Panc1 (cell line): ENCODE measurements around the gene MAP2K6. TPM values are rescaled to one million over a fixed set of nuclear protein-coding genes. Genes with fewer than 3 reads are reported as not detected.
"Not testable (repeated sequence)": the region's sequence is repeated elsewhere in the genome, so short reads cannot be mapped to it uniquely, and the experiment has no call there.

Experiments
- ATAC-seq: fragments of 200-7000 bp; cut with Tn5 transposase; 2 replicates; pipeline ENCODE4 v1.9.1; 2020; ENCODE audit warnings: mild to moderate bottlenecking, moderate library complexity
- BruUV-seq: library from RNA; stranded (reverse); fragments of 400-500 nt; replicated peaks from 2 replicates; lab custom pipeline; 2021; lab: Mats Ljungman, UMichigan
- CTCF ChIA-PET: fragments of 300-600 bp; sonication (Branson Sonifier 250); formaldehyde crosslinking; loops from one replicate; lab custom pipeline; 2022; ENCODE audit warnings: antibody characterized with exemption; lab: Charles Lee
- POLR2A ChIA-PET: fragments of 300-600 bp; sonication (Branson Sonifier 250); formaldehyde crosslinking; loops from one replicate; lab custom pipeline; 2022; ENCODE audit warnings: antibody characterized with exemption; lab: Charles Lee
- DNase-seq: peaks from one replicate; pipeline ENCODE4 v3.0.0-alpha.2; 2010; ENCODE audit warnings: low read depth, low spot score
- H3K27ac ChIP-seq: 2 replicates; pipeline ENCODE4 v1.5.1; 2011; ENCODE audit warnings: mild to moderate bottlenecking, low read length, inconsistent platforms
- H3K27me3 ChIP-seq: fragments of 200-500 bp; sonication (Bioruptor generic); 2 replicates; pipeline ENCODE4 v1.6.0; 2014; ENCODE audit warnings: low read length, inconsistent platforms; ENCODE audit not compliant: control insufficient read depth, insufficient read depth
- H3K36me3 ChIP-seq: fragments of 200-500 bp; sonication (Bioruptor generic); 2 replicates; pipeline ENCODE4 v1.5.1; 2014; ENCODE audit warnings: inconsistent platforms, mild to moderate bottlenecking, low read length, moderate library complexity; ENCODE audit not compliant: control insufficient read depth, insufficient read depth
- H3K4me1 ChIP-seq: 2 replicates; pipeline ENCODE4 v1.5.1; 2011; ENCODE audit warnings: inconsistent platforms, mild to moderate bottlenecking, low read length, moderate library complexity; ENCODE audit not compliant: control insufficient read depth, insufficient read depth
- H3K4me3 ChIP-seq, 2 experiments: 2 replicates each; pipeline ENCODE4 v1.5.1; 2011 to 2012; ENCODE audit warnings: low read depth in 2 of 2, low read length in 2 of 2, mild to moderate bottlenecking in 2 of 2, inconsistent platforms in 1 of 2, moderate library complexity in 1 of 2
- H3K9me3 ChIP-seq: fragments of 200-500 bp; sonication (Bioruptor generic); 2 replicates; pipeline ENCODE4 v1.5.1; 2014; ENCODE audit warnings: low read depth, mild to moderate bottlenecking, inconsistent platforms, low read length, moderate library complexity; ENCODE audit not compliant: control insufficient read depth, insufficient read depth
- POLR2AphosphoS5 ChIP-seq: IDR thresholded peaks from 2 replicates; pipeline ENCODE4 v1.6.1; 2012; ENCODE audit warnings: mild to moderate bottlenecking, low read depth, low read length, moderate library complexity
- SIN3A ChIP-seq: IDR thresholded peaks from 2 replicates; pipeline ENCODE4 v1.6.1; 2012; ENCODE audit warnings: low read depth, mild to moderate bottlenecking, low read length, moderate library complexity, borderline replicate concordance; ENCODE audit not compliant: insufficient read depth
- TCF7L2 ChIP-seq: IDR thresholded peaks from 2 replicates; pipeline ENCODE4 v1.6.1; 2011; ENCODE audit warnings: mild to moderate bottlenecking, low read depth, low read length, inconsistent platforms
- in situ Hi-C: cut with HindIII; loops from 2 replicates; pipeline ENCODE4 v1.10.0; 2016; ENCODE audit warnings: low sequenced_read_pairs, low pct_unique_long_range_greater_than_20kb
- intact Hi-C: fragments of 100-400 bp; cut with micrococcal nuclease; formaldehyde crosslinking; loops from one replicate; pipeline ENCODE4 v1.10.0; 2022; ENCODE audit not compliant: unreplicated experiment
- total RNA-seq: library from RNA; stranded (reverse); gene quantifications from one replicate; pipeline ENCODE4 v1.2.1, GENCODE V29; 2021; ENCODE audit not compliant: unreplicated experiment
- TF ChIP-seq, protein P1 (sequence below): fragments of 450-650 bp; IDR thresholded peaks from 2 replicates; pipeline ENCODE4 v1.5.1; 2017; ENCODE audit warnings: mild to moderate bottlenecking
- TF ChIP-seq, protein P2 (sequence below), 2 experiments: IDR thresholded peaks; 2 replicates each; pipeline ENCODE4 v1.6.1; 2011 to 2012; ENCODE audit warnings: low read depth in 2 of 2, control low read depth in 1 of 2, low read length in 1 of 2, mild to moderate bottlenecking in 1 of 2, moderate library complexity in 1 of 2; ENCODE audit not compliant: insufficient read depth in 1 of 2

MAP2K6 gene
- total RNA-seq, 1 experiment from 2014 or later = 11.8 TPM

DNA sequence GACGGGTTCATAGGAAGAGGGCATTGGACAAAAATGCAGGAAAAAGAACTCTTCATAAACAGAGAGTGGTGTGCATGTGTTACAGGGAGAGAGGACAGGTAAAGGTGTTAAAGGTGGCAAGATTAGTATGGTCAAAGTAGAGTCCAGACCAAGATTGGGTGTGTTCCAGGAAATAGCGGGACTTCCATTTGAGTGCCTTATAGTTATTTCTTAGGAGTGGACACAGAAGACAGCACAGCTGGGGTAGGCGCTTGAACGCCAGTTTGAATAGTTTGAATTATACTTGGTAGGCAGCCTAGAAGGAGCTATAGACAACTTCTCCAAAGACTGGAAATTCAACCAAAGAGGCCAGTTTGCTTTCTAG is 63.4 kb downstream of the MAP2K6 start:
- Histone ChIP-seq H3K4me3 (no peak overlapping the region), H3K36me3 (no peaks in the 10 kb centered on the region), H3K27me3 (no peaks in the 10 kb centered on the region), H3K27ac (no peak overlapping the region), H3K9me3 (no peaks in the 10 kb centered on the region), H3K4me1 (no peaks in the 10 kb centered on the region)
- in situ Hi-C loops = no loop called here
- ATAC-seq = no peak
- POLR2A ChIA-PET = no interaction called here
- no peak for DNase-seq
- intact Hi-C loops = no loop called here
- no TSS peak for BruUV-seq
- CTCF ChIA-PET = no interaction called here
- TF ChIP-seq, protein P1, sequence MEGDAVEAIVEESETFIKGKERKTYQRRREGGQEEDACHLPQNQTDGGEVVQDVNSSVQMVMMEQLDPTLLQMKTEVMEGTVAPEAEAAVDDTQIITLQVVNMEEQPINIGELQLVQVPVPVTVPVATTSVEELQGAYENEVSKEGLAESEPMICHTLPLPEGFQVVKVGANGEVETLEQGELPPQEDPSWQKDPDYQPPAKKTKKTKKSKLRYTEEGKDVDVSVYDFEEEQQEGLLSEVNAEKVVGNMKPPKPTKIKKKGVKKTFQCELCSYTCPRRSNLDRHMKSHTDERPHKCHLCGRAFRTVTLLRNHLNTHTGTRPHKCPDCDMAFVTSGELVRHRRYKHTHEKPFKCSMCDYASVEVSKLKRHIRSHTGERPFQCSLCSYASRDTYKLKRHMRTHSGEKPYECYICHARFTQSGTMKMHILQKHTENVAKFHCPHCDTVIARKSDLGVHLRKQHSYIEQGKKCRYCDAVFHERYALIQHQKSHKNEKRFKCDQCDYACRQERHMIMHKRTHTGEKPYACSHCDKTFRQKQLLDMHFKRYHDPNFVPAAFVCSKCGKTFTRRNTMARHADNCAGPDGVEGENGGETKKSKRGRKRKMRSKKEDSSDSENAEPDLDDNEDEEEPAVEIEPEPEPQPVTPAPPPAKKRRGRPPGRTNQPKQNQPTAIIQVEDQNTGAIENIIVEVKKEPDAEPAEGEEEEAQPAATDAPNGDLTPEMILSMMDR = no peak
- TF ChIP-seq, protein P2, sequence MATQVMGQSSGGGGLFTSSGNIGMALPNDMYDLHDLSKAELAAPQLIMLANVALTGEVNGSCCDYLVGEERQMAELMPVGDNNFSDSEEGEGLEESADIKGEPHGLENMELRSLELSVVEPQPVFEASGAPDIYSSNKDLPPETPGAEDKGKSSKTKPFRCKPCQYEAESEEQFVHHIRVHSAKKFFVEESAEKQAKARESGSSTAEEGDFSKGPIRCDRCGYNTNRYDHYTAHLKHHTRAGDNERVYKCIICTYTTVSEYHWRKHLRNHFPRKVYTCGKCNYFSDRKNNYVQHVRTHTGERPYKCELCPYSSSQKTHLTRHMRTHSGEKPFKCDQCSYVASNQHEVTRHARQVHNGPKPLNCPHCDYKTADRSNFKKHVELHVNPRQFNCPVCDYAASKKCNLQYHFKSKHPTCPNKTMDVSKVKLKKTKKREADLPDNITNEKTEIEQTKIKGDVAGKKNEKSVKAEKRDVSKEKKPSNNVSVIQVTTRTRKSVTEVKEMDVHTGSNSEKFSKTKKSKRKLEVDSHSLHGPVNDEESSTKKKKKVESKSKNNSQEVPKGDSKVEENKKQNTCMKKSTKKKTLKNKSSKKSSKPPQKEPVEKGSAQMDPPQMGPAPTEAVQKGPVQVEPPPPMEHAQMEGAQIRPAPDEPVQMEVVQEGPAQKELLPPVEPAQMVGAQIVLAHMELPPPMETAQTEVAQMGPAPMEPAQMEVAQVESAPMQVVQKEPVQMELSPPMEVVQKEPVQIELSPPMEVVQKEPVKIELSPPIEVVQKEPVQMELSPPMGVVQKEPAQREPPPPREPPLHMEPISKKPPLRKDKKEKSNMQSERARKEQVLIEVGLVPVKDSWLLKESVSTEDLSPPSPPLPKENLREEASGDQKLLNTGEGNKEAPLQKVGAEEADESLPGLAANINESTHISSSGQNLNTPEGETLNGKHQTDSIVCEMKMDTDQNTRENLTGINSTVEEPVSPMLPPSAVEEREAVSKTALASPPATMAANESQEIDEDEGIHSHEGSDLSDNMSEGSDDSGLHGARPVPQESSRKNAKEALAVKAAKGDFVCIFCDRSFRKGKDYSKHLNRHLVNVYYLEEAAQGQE (IDR thresholded peaks at IDR 0.05; ENCODE audit: insufficient read depth in 1 of 2, low read depth in 2 of 2, low read length in 1 of 2) = no peak
- no peak for TF ChIP-seq POLR2AphosphoS5
- no peak for TF ChIP-seq TCF7L2
- no peak for TF ChIP-seq SIN3A

DNA sequence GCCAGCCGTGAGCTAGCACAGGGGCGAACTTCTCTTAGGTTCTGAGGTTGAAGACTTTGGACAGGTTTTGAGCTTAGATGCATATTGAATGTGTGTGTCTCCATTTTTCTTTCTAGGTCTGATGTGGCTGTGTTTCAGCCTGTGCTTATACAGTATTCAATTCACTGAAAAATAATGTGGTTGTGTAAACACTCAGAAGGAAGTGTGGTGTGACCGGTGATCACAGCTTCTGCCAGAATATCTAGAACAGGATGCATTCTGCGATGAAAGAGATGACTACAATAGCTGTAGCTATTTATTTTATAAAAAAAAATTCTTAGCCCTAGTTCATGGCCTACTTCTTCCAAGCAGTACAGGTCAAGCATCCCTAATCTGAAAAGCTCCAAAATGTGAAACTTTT is 64.4 kb downstream of the MAP2K6 start:
- ChIA-PET POLR2A (no interaction called here), CTCF (no interaction called here)
- no peaks in the 10 kb centered on the region for H3K27me3 ChIP-seq
- no peak overlapping the region for H3K27ac ChIP-seq
- no peaks in the 10 kb centered on the region for H3K36me3 ChIP-seq
- intact Hi-C loops (no loop called here), in situ Hi-C loops (no loop called here)
- TF ChIP-seq TCF7L2 (no peak), POLR2AphosphoS5 (no peak), SIN3A (no peak)
- TF ChIP-seq, protein P2 (IDR thresholded peaks at IDR 0.05; ENCODE audit: insufficient read depth in 1 of 2, low read depth in 2 of 2, low read length in 1 of 2) = no peak
- TF ChIP-seq, protein P1 = no peak
- no peak for DNase-seq
- no peak overlapping the region for H3K4me3 ChIP-seq
- no peaks in the 10 kb centered on the region for H3K4me1 ChIP-seq
- no peaks in the 10 kb centered on the region for H3K9me3 ChIP-seq
- no TSS peak for BruUV-seq
- ATAC-seq = no peak

DNA sequence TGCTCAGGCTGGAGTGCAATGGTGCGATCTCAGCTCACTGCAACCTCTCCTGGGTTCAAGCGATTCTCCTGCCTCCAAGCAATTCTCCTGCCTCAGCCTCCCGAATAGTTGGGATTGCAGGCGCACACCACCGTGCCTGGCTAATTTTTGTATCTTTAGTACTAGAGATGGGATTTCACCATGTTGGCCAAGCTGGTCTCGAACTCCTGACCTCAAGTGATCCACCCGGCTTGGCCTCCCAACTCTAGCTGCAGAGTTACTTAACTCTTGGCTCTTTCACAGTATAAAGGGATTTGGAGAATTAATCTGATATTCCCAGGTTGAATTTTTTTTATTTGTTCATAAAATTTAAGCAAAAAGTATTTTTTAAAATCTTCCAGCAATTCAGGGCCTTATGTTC is 65.3 kb downstream of the MAP2K6 start:
- H3K9me3 ChIP-seq, CTCF ChIA-PET, POLR2A ChIA-PET, BruUV-seq, ATAC-seq, H3K4me3 ChIP-seq, H3K36me3 ChIP-seq, H3K4me1 ChIP-seq, H3K27me3 ChIP-seq, DNase-seq, in situ Hi-C loops, H3K27ac ChIP-seq, intact Hi-C loops: not testable (repeated sequence)
